Neural crest cell (in vitro differentiated cells): ENCODE results near the gene TAF6. TPM values are rescaled to one million over a fixed set of nuclear protein-coding genes. Genes with fewer than 3 reads are reported as not detected.

Source experiments
- DNase-seq: peaks from one replicate; pipeline ENCODE4 v3.0.0; 2021; ENCODE audit warnings: low read depth, mixed read lengths, low spot score
- H3K27ac Mint-ChIP-seq: one replicate; pipeline ENCODE4 v1.8.0; 2021; ENCODE audit warnings: mild to moderate bottlenecking, mixed read lengths; ENCODE audit not compliant: unreplicated experiment
- H3K27me3 Mint-ChIP-seq: 2 replicates; pipeline ENCODE4 v1.8.0; 2021; ENCODE audit warnings: low read depth, mild to moderate bottlenecking, mixed read lengths
- H3K36me3 Mint-ChIP-seq: 2 replicates; pipeline ENCODE4 v1.8.0; 2021; ENCODE audit warnings: low read depth, mild to moderate bottlenecking, mixed read lengths
- H3K4me1 Mint-ChIP-seq: 2 replicates; pipeline ENCODE4 v1.8.0; 2021; ENCODE audit warnings: mixed read lengths
- H3K4me3 Mint-ChIP-seq: one replicate; pipeline ENCODE4 v1.8.0; 2021; ENCODE audit warnings: mild to moderate bottlenecking, mixed read lengths
- H3K9me3 Mint-ChIP-seq: 2 replicates; pipeline ENCODE4 v1.8.0; 2021; ENCODE audit warnings: mixed read lengths
- CTCF ChIP-seq: fragments of 200-600 bp; sonication (generic); conservative IDR thresholded peaks from 2 replicates; pipeline ENCODE4 v1.5.0; 2021; ENCODE audit warnings: antibody characterized with exemption, mild to moderate bottlenecking
- long read RNA-seq: library from polyadenylated mRNA; unstranded; transcript quantifications from one replicate; pipeline ENCODE4 v2.0.0, GENCODE V29; 2020
- total RNA-seq: library from RNA; stranded (reverse); gene quantifications from 2 replicates; pipeline ENCODE4 v1.2.1, GENCODE V29; 2021

TAF6 gene
- 82.0 and 88.9 TPM in 2 replicates for total RNA-seq
- long read RNA-seq, partial matches to known transcripts: 0 of 1 reads
- long read RNA-seq, other reads (novel, unspliced or antisense): 1 of 1 reads

DNA sequence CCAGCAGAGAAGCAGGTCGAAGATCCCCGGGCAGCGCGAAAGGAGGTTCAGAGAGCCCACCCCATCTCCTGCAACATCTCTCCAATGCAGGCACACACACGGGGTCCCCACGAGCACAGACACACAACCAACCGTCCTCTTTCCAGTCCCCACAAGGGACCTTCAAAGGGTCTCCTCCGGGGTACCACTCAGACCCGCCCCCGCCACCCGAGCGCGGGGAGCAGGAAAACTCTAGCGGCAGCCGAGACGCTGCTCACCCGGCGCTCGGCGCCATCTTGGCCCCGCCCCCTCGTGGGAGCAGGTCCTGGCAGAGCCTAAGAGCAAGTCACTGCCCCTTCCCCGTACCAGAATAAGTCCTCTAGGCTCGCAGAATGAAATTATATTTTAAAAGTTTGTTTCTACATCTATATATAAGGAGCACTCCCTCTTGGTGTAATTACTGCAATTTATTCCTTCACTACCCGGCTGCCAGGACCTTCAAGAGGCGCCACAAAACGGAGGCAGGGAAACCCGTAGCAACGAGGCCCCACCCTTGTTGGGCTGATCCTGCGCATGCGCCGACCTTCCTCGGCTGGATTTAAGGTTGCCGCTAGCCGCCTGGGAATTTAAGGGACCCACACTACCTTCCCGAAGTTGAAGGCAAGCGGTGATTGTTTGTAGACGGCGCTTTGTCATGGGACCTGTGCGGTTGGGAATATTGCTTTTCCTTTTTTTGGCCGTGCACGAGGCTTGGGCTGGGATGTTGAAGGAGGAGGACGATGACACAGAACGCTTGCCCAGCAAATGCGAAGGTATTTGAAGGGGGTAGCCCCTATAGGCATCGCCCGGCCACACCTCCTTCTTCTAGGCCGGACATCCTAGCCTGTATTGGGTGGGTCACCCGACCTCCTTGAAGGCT is at the start of gene TAF6, which contains the start of gene CNPY4:
TAF6 (minus strand) TSS at position 287 of the 898 bp plus-strand sequence. CDS start 5,149 bp downstream, outside the sequence.
CNPY4 (plus strand) TSS at position 563 of the 898 bp plus-strand sequence; CDS start at position 674, 111 bp downstream.
- H3K4me1 Mint-ChIP-seq: peaks cover 34% of the 10 kb centered on the region
- no peaks in the 10 kb centered on the region for H3K27me3 Mint-ChIP-seq
- no peaks in the 10 kb centered on the region for H3K9me3 Mint-ChIP-seq
- H3K4me3 Mint-ChIP-seq: peak within 1 kb of the TSS; percentile 96
- peak; percentile 31 for TF ChIP-seq CTCF
- peak within 1 kb of the TSS; percentile 100 for H3K27ac Mint-ChIP-seq
- peak; percentile 93 for DNase-seq
- H3K36me3 Mint-ChIP-seq: peaks cover 2% of the 10 kb centered on the region

GRCh38 chr7:100167912-100168323 is 48.8 kb upstream of the TAF6 start:
- no peak for TF ChIP-seq CTCF
- H3K4me1 Mint-ChIP-seq: peaks cover 49% of the 10 kb centered on the region
- peak overlapping the region; percentile 92 for H3K27ac Mint-ChIP-seq
- DNase-seq: no peak
- H3K27me3 Mint-ChIP-seq: peaks cover 41% of the 10 kb centered on the region
- H3K4me3 Mint-ChIP-seq: peak overlapping the region; percentile 85
- no peaks in the 10 kb centered on the region for H3K36me3 Mint-ChIP-seq
- H3K9me3 Mint-ChIP-seq: no peaks in the 10 kb centered on the region

- Mint-ChIP-seq H3K4me3 (peak overlapping the region; percentile 85), H3K9me3 (no peaks in the 10 kb centered on the region), H3K4me1 (peaks cover 49% of the 10 kb centered on the region), H3K36me3 (no peaks in the 10 kb centered on the region), H3K27me3 (peaks cover 41% of the 10 kb centered on the region), H3K27ac (peak overlapping the region; percentile 92)
- no peak for DNase-seq
- TF ChIP-seq CTCF: no peak
Measured at GRCh38 chr7:100166970-100167911, 48.1 kb upstream of the TAF6 start.

GRCh38 chr7:100166317-100166940 is 47.3 kb upstream of the TAF6 start:
- peaks cover 44% of the 10 kb centered on the region for H3K4me1 Mint-ChIP-seq

More at GRCh38 chr7:100166317-100166940, 47.3 kb upstream of the TAF6 start:
- H3K27ac Mint-ChIP-seq: no peak overlapping the region
- H3K9me3 Mint-ChIP-seq: no peaks in the 10 kb centered on the region
- peaks cover 36% of the 10 kb centered on the region for H3K27me3 Mint-ChIP-seq
- H3K36me3 Mint-ChIP-seq: no peaks in the 10 kb centered on the region
- H3K4me3 Mint-ChIP-seq: peak overlapping the region; percentile 85
- no peak for DNase-seq
- TF ChIP-seq CTCF: no peak
